K562 (cell line): ENCODE results near the gene KBTBD2. TPM values are rescaled to one million over a fixed set of nuclear protein-coding genes. Genes with fewer than 3 reads are reported as not detected.

ENCODE experiments used
- ATAC-seq: fragments of 200-7000 bp; cut with Tn5 transposase; 3 replicates; pipeline ENCODE4 v1.9.1; 2020; ENCODE audit warnings: moderate library complexity
- BruUV-seq: library from RNA; stranded (reverse); fragments of 400-500 nt; replicated peaks from 2 replicates; lab custom pipeline; 2021; lab: Mats Ljungman, UMichigan
- CTCF ChIA-PET: fragments of 300-600 bp; formaldehyde crosslinking; extraction: SDS; loops from one replicate; lab custom pipeline; 2021; ENCODE audit warnings: low intra/inter-chr PET ratio; lab: Yijun Ruan, JAX
- POLR2A ChIA-PET: fragments of 300-600, 350-650 bp; sonication (Branson Sonifier 250); formaldehyde crosslinking; extraction: SDS; loops from one replicate; lab custom pipeline; 2021; ENCODE audit warnings: antibody characterized with exemption, inconsistent platforms; lab: Yijun Ruan, JAX
- DNase-seq, 4 experiments: peaks; one replicate each; pipeline versions ENCODE4 v3.0.0 to v3.0.0-alpha.2; 2011 to 2018; ENCODE audit warnings: low spot score in 3 of 4, mixed read lengths in 3 of 4; ENCODE audit errors: extremely low read depth in 1 of 4
- FAIRE-seq: peaks from 2 replicates; lab custom pipeline; 2011; peaks lifted over from hg19 to GRCh38; lab: Jason Lieb, UNC
- H2AFZ ChIP-seq: 2 replicates; pipeline ENCODE4 v1.6.0; 2011; ENCODE audit warnings: low read depth, low read length, control low read depth, inconsistent platforms
- H3K27ac ChIP-seq: fragments of 200-600 bp; 3 replicates; pipeline ENCODE4 v1.8.0; 2011; ENCODE audit warnings: low read depth, mild to moderate bottlenecking, control low read depth, inconsistent platforms, low read length, moderate library complexity, mixed read lengths; ENCODE audit errors: extremely low read depth
- H3K27me3 ChIP-seq, 2 experiments: fragments of 300-600 bp in 1 of 2; 2 replicates in 1 of 2; 3 replicates in 1 of 2; pipeline versions ENCODE4 v1.6.0 to v1.8.0; 2011; ENCODE audit warnings: inconsistent platforms in 2 of 2, low read length in 2 of 2, mild to moderate bottlenecking in 1 of 2, mixed read lengths in 1 of 2, moderate library complexity in 1 of 2; ENCODE audit not compliant: control insufficient read depth in 2 of 2, insufficient read depth in 2 of 2
- H3K36me3 ChIP-seq: fragments of 300-600 bp; 3 replicates; pipeline ENCODE4 v1.8.0; 2011; ENCODE audit warnings: mild to moderate bottlenecking, low read length, inconsistent platforms; ENCODE audit not compliant: control insufficient read depth, insufficient read depth
- H3K4me1 ChIP-seq, 2 experiments: fragments of 200-600 bp in 1 of 2; replicated peaks in 1 of 2; 2 replicates in 1 of 2; 3 replicates in 1 of 2; pipeline versions ENCODE4 v1.5.1 to v1.8.0; 2011; ENCODE audit warnings: inconsistent platforms in 2 of 2, low read length in 2 of 2, mild to moderate bottlenecking in 1 of 2, mixed read lengths in 1 of 2, moderate library complexity in 1 of 2; ENCODE audit not compliant: control insufficient read depth in 2 of 2, insufficient read depth in 2 of 2
- H3K4me2 ChIP-seq: 2 replicates; pipeline ENCODE4 v1.6.1; 2011; ENCODE audit warnings: low read length, control low read depth, inconsistent platforms, mixed read lengths; ENCODE audit not compliant: insufficient read depth
- H3K4me3 ChIP-seq: fragments of 200-600 bp; sonication (generic), shearing (Covaris generic); 2 replicates; pipeline ENCODE4 v1.5.1; 2016; ENCODE audit warnings: control low read depth, inconsistent platforms
- H3K79me2 ChIP-seq: fragments of 200-600 bp; 3 replicates; pipeline ENCODE4 v1.8.0; 2011; ENCODE audit warnings: low read length, inconsistent platforms; ENCODE audit not compliant: control insufficient read depth, insufficient read depth
- H3K9ac ChIP-seq, 2 experiments: 2 replicates each; pipeline versions ENCODE4 v1.6.0 to v1.6.1; 2011; ENCODE audit warnings: low read depth in 2 of 2, low read length in 2 of 2, control low read depth in 1 of 2, inconsistent platforms in 1 of 2, mild to moderate bottlenecking in 1 of 2, mixed read lengths in 1 of 2; ENCODE audit not compliant: insufficient read depth in 1 of 2
- H3K9me1 ChIP-seq: one replicate; pipeline ENCODE4 v1.6.0; 2011; ENCODE audit warnings: inconsistent platforms, mild to moderate bottlenecking, low read length, moderate library complexity; ENCODE audit not compliant: control insufficient read depth, insufficient read depth
- H3K9me3 ChIP-seq: replicated peaks from 2 replicates; pipeline ENCODE4 v1.5.1; 2011; ENCODE audit warnings: low read depth, low read length, inconsistent platforms; ENCODE audit not compliant: control insufficient read depth, insufficient read depth
- H4K20me1 ChIP-seq: replicated peaks from 2 replicates; pipeline ENCODE4 v1.6.1; 2011; ENCODE audit warnings: low read length, inconsistent platforms, mixed read lengths; ENCODE audit not compliant: control insufficient read depth, insufficient read depth
- ID3 ChIP-seq, 2 experiments: fragments of 250-450 bp in 1 of 2; fragments of 450-650 bp in 1 of 2; sonication (Bioruptor Pico) in 1 of 2; IDR thresholded peaks; 2 replicates each; pipeline versions ENCODE4 v1.6.1 to v1.8.0; 2016 to 2021; ENCODE audit warnings: mild to moderate bottlenecking in 2 of 2, moderate library complexity in 2 of 2, missing compliant biosample characterization in 1 of 2, missing genetic modification characterization in 1 of 2
- ZNF551 ChIP-seq: fragments of 250-450 bp; sonication (Bioruptor Pico); IDR thresholded peaks from 2 replicates; pipeline ENCODE4 v1.5.0; 2021; ENCODE audit warnings: mild to moderate bottlenecking, moderate library complexity
- whole genome bisulfite sequencing: fragments of 100-300 bp; shearing (Covaris generic); methylation state at CpG from one replicate; pipeline ENCODE4 v1.1.6; 2016; ENCODE audit warnings: low coverage, mixed read lengths; ENCODE audit not compliant: insufficient coverage; ENCODE audit errors: missing lambda C conversion rate; 5-methylcytosine and 5-hydroxymethylcytosine counted together
- in situ Hi-C: fragments of 300-500 bp; cut with MboI; formaldehyde crosslinking; loops from 4 replicates; pipeline ENCODE4 v1.15.0; 2018; ENCODE audit warnings: inconsistent platforms, mixed read lengths
- intact Hi-C: fragments of 100-400 bp; cut with micrococcal nuclease; formaldehyde crosslinking; loops from 2 replicates; pipeline ENCODE4 v1.14.2; 2022
- polyA plus RNA-seq, 8 experiments: library from polyadenylated mRNA; depleted of rRNA in 4 of 8; stranded (reverse) in 5 of 8; unstranded in 3 of 8; fragments of >200 nt; fragmentation: Nextera tagmentation in 2 of 8; fragmentation: Illumina TruSeq in 1 of 8; extraction: Ambion mirVana in 2 of 8; extraction: Trizol in 1 of 8; gene quantifications; 2 replicates each; pipeline versions ENCODE4 v1.2.1 to v1.2.3, GENCODE V29; 2011 to 2014; ENCODE audit warnings: inconsistent platforms in 1 of 8, missing spikeins in 1 of 8
- total RNA-seq, 7 experiments: library from RNA; depleted of rRNA in 6 of 7; stranded (reverse); fragments of >200 nt in 6 of 7; fragmentation: Illumina TruSeq in 2 of 7; extraction: Trizol in 2 of 7; gene quantifications; 2 replicates each; pipeline versions ENCODE4 v1.2.1 to v1.2.3, GENCODE V29; 2011 to 2021; ENCODE audit warnings: low replicate concordance in 1 of 7
- TF ChIP-seq, protein P1 (sequence below): fragments of 200-800 bp; sonication (Bioruptor generic); IDR thresholded peaks from 2 replicates; pipeline ENCODE4 v1.6.1; 2016; ENCODE audit warnings: missing genetic modification characterization, missing compliant biosample characterization

KBTBD2 gene
- total and polyA plus RNA-seq, 9 of the 15 experiments (the other 6 are each of a cell fraction or from before 2014, with no cell fraction given), result 22.8 to 62.2 (median 30.8) TPM

- H3K9ac ChIP-seq, result no peak overlapping the region
- H3K4me2 ChIP-seq, result no peak overlapping the region
- CTCF ChIA-PET, result no interaction called here
- H2AFZ ChIP-seq, result no peak overlapping the region
- POLR2A ChIA-PET, result interaction anchor here (1.1 to 2.1 kb wide), 2 partner anchors 8 to 19 kb away, joined by 3 to 8 read pairs; no protein-coding TSS in a partner anchor
- FAIRE-seq (no peak), ATAC-seq (no peak), DNase-seq (no peak)
- in situ Hi-C loops, result no loop called here
- intact Hi-C loops, result no loop called here
- H3K4me1 ChIP-seq, result no peaks in the 10 kb centered on the region; a peak in 1 of 5 replicates
- H3K4me3 ChIP-seq, result no peak overlapping the region
- H3K9me3 ChIP-seq, result no peaks in the 10 kb centered on the region
- H3K79me2 ChIP-seq, result peaks cover 34% of the 10 kb centered on the region
- no peaks in the 10 kb centered on the region for H3K9me1 ChIP-seq
- H4K20me1 ChIP-seq, result no peaks in the 10 kb centered on the region
- no peaks in the 10 kb centered on the region for H3K27me3 ChIP-seq
- no peak overlapping the region for H3K27ac ChIP-seq
- no TSS peak for BruUV-seq
- 91% methylated on average over 4 of the region's 4 CpGs for WGBS
- H3K36me3 ChIP-seq, result peaks cover 85% of the 10 kb centered on the region
- TF ChIP-seq ID3 (CRISPR knock-in tag; IDR thresholded peaks at IDR 0.05) (no peak), ID3 (tag; IDR thresholded peaks at IDR 0.05) (no peak), ZNF551 (CRISPR knock-in tag) (no peak)
- TF ChIP-seq, protein P1, sequence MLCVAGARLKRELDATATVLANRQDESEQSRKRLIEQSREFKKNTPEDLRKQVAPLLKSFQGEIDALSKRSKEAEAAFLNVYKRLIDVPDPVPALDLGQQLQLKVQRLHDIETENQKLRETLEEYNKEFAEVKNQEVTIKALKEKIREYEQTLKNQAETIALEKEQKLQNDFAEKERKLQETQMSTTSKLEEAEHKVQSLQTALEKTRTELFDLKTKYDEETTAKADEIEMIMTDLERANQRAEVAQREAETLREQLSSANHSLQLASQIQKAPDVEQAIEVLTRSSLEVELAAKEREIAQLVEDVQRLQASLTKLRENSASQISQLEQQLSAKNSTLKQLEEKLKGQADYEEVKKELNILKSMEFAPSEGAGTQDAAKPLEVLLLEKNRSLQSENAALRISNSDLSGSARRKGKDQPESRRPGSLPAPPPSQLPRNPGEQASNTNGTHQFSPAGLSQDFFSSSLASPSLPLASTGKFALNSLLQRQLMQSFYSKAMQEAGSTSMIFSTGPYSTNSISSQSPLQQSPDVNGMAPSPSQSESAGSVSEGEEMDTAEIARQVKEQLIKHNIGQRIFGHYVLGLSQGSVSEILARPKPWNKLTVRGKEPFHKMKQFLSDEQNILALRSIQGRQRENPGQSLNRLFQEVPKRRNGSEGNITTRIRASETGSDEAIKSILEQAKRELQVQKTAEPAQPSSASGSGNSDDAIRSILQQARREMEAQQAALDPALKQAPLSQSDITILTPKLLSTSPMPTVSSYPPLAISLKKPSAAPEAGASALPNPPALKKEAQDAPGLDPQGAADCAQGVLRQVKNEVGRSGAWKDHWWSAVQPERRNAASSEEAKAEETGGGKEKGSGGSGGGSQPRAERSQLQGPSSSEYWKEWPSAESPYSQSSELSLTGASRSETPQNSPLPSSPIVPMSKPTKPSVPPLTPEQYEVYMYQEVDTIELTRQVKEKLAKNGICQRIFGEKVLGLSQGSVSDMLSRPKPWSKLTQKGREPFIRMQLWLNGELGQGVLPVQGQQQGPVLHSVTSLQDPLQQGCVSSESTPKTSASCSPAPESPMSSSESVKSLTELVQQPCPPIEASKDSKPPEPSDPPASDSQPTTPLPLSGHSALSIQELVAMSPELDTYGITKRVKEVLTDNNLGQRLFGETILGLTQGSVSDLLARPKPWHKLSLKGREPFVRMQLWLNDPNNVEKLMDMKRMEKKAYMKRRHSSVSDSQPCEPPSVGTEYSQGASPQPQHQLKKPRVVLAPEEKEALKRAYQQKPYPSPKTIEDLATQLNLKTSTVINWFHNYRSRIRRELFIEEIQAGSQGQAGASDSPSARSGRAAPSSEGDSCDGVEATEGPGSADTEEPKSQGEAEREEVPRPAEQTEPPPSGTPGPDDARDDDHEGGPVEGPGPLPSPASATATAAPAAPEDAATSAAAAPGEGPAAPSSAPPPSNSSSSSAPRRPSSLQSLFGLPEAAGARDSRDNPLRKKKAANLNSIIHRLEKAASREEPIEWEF (CRISPR knock-in tag), result no peak
Observed at GRCh38 chr7:32871624-32872371, 19.8 kb downstream of the KBTBD2 start.
